GM19043 (cell line): ENCODE data around the gene NUTM2A.
"Not testable (repeated sequence)": the region's sequence is repeated elsewhere in the genome, so short reads cannot be mapped to it uniquely, and the experiment has no call there.

ENCODE experiments used
- ATAC-seq: cut with Tn5 transposase; IDR thresholded peaks from one replicate; pipeline ENCODE4 v1.9.1; 2021; ENCODE audit warnings: low read depth; ENCODE audit not compliant: unreplicated experiment

NUTM2A gene, protein sequence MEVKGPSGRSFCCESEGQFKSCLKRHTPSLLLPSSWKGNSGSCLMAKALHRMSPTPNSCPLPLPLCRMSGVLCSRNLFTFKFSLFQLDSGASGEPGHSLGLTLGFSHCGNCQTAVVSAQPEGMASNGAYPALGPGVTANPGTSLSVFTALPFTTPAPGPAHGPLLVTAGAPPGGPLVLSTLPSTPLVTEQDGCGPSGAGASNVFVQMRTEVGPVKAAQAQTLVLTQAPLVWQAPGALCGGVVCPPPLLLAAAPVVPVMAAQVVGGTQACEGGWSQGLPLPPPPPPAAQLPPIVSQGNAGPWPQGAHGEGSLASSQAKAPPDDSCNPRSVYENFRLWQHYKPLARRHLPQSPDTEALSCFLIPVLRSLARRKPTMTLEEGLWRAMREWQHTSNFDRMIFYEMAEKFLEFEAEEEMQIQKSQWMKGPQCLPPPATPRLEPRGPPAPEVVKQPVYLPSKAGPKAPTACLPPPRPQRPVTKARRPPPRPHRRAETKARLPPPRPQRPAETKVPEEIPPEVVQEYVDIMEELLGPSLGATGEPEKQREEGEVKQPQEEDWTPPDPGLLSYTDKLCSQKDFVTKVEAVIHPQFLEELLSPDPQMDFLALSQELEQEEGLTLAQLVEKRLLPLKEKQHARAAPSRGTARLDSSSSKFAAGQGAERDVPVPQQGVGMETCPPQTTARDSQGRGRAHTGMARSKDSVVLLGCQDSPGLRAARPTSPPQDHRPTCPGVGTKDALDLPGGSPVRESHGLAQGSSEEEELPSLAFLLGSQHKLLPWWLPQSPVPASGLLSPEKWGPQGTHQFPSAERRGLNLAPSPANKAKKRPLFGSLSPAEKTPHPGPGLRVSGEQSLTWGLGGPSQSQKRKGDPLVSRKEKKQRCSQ

DNA sequence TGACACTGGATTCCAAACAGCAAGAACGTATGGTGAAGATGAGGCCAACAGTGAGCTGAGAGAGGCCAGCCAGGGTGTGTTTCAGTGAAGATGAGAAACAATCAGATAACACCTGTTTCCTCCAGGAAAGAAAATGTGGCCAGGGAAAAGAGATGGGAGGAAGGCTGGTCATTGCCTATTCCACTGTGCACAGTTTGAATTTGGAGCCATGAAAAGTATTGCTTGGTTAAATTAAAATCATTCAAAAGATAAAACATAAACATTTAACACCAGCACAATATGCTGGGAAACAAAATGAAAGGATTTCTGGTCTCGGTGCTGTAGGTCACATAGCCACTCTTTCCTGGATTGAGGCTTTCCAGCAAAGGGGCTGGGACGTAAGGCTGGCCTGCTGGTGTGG lies at the start of gene NUTM2A:
TSS of gene NUTM2A (plus strand) at position 301 of the 400 bp plus-strand sequence. CDS start 383 bp downstream, outside the sequence.
- not testable (repeated sequence) for ATAC-seq

DNA sequence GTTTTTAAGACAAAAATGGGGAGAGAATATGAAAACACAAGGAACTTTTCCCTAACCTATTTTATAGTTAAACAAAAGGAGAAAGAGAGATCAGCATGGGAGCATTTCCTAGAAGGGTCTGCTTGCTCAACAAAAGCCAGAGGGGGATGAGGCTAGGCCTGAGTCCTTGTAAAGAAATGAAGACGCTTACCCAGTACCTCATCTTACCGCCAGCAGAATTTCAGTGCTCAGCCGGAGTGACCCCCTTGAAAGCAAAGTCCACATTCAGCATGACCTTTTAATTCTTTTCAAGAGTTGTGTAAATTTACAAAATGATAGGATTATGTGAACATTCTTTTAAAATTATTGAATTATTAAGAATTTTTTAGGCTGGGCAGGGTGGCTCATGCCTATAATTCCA lies 47.7 kb upstream of the NUTM2A start:
- ATAC-seq = not testable (repeated sequence)

DNA sequence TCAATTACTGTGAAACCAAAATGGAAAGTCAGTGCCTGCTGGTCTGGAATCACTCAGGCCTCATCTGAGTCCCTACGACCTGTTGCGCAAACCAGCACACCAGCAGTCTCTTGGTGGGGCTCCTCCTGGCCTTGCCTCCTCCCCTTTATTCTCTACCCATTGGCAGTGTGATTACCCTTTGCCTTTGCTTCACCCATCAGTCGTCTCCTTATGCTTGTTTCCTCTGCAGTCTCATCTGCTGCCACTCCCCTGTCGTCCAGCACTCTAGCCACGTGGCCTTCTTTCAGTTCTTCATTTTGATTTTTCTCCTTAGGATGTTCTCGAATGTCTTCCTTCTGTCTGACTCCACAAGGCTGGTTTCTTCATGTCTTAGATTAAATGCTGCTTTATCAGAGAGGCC lies 40.8 kb upstream of the NUTM2A start:
- ATAC-seq = not testable (repeated sequence)

DNA sequence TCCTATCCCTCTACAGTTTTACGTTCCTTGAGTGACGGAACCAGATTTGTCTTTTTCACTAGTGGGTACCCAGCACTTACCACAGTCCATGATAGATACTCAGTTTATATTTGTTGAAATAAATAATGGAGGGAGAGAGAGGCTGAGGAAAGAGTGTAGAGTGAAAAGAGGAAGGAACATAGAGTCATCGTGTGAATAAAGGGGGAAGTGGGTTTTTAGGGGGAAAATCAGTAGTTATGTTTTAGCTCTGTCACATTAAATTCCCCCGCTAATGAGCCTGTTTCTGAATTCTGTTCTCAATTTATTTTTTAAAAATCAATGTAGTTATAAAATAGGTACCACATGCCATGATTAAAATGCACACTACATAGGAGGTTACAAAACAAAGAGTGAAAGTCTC lies 39.2 kb upstream of the NUTM2A start:
- not testable (repeated sequence) for ATAC-seq

DNA sequence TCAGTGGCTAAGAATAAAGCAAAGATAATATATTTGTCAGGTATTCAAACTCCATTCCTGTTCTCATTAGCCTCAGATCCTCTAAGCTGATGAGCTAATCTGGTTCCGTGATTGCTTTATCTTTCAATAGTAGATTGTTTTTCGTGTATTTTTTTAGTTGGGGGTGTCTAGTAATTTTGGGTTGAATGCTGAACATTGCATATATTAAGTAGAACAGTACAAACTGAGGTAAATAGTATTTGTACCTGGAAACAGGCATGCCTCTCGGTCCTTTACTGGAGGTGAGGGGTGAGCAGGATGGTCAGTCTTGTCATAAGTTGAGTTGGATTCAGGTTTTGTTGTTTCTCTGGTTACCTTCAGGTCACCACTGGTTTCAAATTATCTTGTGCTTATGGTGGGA lies 37.7 kb upstream of the NUTM2A start:
- not testable (repeated sequence) for ATAC-seq

DNA sequence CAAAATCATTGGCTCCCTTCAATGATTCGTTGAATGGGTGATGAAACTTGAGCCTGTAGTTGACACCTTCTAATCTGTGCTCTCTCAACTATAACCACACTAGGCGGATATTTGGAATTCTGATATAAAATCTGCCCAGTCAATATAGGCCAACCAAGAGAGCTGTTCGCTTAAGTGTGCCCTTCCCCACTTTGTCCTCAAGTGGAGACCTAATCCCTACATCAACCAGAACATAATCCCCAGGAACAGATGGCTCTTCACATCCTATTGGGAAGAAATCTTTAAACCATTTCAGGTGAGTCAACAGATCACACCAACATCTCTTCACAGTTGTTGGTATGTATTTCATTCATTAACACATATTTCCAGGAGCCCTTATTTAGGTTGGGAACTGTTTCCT lies 33.4 kb upstream of the NUTM2A start:
- not testable (repeated sequence) for ATAC-seq

DNA sequence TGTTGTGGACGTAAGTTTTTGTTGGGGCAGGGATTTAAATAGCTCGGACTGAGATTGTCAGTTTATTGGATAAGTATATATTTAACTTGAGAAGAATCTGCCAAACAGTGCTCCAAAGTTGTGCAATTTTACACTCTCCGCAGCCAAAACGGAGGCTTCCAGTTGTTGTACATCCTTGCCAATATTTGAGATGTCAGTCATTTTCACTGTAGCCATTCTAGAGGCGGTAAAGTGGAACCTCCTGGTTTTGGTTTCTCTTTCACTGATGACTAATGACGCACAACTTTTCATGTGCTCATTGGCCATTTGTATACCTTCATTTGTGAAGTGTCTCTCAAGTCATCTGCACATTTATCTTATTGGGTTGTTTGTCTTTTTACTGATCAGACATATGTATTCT lies 24.3 kb upstream of the NUTM2A start:
- peak; percentile 67 for ATAC-seq

DNA sequence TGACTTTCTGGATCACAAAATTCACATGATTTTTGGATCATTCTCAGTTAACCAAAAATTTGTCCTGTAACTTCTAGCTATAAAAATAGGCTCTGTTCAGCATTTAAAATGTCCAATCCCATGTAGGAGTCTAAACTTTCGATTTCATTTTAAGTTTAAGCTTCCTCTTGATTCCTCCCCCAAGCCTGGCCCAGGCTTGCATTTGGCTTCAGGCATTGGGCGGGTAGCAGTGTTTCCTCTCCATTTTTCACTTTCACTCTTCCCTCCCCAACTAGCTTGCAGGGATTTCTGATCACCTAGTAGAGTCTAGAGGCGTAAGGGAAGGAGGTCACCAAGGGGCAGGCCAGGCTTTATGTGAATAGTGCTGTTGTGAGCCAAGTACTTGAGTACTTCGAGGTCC lies 20.4 kb upstream of the NUTM2A start:
- ATAC-seq = not testable (repeated sequence)

DNA sequence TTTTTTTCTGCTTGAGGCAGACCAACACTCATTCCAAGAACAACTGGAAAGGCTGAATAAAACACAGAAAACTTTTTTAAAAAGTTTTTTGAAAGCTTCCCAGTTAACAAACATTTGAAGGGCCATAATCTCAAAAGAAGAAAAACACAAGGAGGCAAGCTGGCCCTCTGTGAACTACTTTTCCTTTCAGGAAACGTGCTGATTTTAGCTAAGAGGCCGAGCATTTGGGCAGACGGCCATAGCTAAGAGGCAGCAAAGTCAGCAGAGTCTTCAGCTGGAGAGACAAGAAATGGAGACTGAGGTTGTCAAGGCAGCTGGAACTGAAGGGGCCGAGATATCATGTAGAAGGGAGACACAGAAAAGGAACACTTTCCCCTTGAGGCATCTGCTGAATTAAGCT lies 18.3 kb upstream of the NUTM2A start:
- ATAC-seq = not testable (repeated sequence)

DNA sequence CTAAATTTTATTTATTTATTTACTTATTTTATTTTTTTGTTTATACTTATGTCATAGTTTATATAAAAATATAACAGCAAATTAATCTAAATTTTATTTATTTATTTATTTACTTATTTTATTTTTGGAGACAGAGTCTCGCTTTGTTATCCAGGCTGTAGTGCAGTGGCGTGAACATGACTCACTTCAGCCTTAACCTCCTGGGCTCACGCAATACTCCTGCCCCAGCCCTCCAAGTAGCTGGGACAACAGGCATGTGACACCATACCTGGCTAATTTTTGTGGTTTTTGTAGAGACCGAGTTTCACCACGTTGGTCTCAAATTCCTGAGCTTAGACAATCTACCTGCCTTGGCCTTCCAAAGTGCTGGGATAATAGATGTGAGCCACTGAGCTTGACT lies 14.9 kb upstream of the NUTM2A start:
- ATAC-seq = not testable (repeated sequence)

DNA sequence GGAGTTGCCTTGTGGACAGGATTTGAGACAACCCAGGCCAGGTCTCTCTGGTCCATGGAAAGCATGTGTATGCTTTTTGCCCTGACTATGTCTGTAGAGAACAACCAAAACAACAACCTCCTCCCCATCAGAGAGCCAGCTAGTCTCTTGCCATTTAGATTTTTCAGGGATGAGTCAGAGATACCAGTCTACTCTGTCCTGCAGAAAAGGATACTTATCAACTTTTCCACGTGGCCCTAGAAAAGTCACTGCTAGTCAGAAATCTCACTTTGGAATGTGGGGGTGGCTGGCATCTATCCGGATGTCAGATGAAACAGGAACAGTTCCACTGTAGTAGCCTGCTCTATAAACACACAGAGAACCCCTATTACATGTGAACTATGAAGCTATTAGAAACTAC lies 13.4 kb upstream of the NUTM2A start:
- ATAC-seq = not testable (repeated sequence)

DNA sequence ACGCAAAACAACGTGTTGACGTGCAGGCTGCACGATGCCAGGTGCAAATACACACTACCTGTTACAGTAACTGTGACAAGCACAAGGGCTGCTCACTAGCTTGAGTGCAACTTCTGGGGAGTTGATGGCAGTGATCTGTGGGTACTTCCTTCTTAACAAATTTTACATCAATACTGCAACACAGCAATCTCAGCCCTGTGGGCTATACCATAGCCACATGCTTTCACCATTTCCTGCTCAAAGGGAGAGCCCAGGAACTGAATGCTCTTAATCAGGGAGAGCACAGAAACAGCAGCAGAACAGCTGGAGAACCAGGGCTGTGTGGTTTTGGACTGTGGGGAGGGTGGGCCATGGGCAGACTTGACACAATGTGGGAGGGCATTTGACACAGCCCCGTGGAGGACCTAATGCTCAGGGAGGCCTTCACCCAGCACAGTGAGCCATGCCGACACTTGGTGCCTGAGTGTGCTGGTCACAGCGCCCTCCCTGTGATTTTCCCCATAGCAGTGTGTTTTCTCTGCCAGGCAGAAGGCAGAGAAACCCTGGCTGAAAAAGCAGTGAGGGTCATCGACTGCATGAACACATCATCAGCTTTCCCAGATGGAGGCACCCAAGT lies 12.0 kb upstream of the NUTM2A start:
- not testable (repeated sequence) for ATAC-seq

DNA sequence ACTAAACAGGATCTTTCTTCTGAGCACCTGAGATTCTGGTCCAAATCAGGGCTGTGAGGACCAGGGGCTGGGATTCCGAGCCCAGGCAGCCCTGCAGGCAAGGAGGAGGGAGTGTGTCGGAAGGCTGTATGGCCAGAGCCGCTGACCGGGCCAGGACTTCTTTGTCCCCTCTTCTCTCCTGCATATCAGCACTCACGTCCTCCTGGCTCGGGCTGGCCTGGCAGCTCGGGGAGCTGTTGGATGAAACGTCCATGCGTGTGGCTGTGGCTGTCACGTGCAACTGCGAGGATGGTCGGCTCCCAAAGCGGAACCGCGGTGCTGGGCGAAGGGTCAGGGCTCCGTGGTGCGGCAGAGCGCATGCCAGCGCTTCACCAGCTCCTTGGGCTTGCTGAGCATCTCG lies 11.4 kb upstream of the NUTM2A start:
- not testable (repeated sequence) for ATAC-seq

DNA sequence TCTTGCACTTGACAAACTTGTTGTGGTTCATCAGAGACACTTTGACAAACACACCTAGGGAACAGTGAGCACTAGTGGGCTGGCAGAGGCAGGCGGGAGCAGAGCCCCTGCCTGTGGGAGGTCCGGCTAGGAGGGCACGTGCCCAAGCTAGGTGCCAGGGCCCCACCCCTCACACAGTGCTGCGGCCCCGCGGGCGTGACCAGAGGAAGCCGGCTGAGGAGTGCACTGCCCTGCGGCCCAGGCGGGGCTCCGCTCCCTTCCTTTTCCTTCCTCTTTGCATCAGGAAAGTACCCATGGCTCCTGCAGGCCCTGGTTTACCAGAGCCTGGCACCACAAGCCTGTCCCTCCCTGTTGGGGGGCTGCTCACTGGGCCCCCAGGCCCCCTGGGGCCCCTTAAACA lies 9.1 kb upstream of the NUTM2A start:
- ATAC-seq = not testable (repeated sequence)

DNA sequence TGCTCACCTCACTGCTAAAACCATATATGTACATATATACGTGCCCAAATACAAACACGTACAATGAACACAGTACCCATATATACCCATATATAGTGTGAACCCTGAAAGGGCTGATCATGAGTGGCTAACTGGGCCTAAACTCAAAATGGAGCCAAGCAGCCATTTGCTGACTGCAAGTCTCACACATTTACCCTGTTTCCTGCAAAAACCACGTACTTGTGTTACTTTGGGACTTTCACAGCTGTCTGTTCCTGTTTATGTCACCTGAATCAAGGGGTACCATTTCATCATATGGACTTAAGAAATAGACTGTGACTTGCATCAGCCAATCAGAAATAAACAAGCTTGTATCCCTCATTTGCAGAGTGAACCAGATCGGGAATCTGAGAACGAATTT lies 5.9 kb upstream of the NUTM2A start:
- not testable (repeated sequence) for ATAC-seq

DNA sequence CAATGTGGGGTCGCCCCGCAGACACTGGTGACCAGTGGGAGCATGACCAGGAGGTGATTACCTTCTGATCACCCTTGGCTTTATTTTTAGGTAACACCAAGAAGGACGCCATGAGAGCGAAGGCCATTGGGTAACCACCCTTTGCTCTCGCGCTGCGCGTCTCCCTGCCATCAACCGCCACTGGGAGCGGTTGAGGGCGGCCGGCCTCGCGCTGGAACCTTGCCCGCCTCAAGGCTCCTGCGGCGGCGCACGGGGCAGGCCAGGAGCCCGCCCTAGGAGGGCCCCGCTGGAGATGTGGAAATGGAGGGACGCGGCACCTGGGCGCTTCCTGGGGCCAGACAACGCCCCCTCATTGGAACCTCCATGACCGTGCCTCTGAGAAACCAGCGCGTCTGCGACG lies 2.5 kb upstream of the NUTM2A start:
- ATAC-seq = not testable (repeated sequence)

DNA sequence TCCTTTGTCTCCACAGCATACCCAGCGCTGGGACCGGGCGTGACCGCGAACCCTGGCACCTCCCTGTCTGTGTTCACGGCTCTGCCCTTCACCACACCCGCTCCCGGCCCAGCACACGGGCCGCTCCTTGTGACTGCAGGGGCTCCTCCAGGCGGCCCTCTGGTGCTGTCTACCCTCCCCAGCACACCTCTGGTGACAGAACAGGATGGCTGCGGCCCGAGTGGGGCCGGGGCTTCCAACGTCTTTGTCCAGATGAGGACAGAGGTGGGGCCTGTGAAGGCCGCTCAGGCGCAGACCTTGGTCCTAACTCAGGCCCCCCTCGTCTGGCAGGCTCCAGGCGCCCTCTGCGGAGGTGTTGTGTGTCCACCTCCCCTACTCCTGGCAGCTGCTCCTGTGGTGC lies 3.0 kb downstream of the NUTM2A start:
- not testable (repeated sequence) for ATAC-seq

DNA sequence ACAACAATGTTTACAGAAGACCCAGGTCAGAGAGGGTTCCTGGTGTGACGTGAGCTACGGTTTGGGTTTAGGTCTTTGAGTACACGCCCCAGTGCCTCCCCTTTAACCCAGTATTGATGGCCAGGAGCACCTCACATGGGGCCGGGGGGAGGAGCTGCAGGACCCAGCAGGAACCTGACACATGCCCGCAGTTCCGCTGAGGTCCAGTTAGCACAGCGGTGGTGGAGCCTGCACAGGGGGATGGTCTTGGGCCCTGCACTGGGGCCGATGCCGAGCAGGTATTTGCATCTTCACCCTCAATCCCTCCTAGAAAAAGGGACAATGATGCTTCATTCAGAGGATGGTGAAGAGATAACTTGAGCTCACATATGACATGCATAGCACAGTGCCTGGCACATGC lies 4.0 kb downstream of the NUTM2A start:
- ATAC-seq = not testable (repeated sequence)

DNA sequence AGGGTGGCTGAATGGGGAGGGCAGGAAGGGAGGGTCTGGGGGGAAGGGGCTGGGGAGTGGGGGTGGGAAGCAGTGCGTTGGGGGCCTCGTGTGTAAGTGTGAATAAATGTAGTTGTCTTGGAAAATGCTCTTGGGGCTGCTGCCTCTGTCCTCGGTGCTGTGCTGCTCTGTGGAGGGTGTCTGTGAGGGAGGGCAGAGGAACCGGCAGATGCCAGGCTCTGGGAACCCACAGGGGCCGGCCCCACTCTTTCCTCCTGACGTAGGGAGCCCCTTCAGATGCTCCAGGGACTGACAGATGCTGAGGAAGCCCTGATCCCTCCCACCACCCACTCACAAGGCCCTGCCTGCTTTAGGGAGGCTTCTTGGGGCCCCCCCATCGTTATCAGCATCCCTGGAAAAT lies 9.6 kb downstream of the NUTM2A start:
- not testable (repeated sequence) for ATAC-seq

DNA sequence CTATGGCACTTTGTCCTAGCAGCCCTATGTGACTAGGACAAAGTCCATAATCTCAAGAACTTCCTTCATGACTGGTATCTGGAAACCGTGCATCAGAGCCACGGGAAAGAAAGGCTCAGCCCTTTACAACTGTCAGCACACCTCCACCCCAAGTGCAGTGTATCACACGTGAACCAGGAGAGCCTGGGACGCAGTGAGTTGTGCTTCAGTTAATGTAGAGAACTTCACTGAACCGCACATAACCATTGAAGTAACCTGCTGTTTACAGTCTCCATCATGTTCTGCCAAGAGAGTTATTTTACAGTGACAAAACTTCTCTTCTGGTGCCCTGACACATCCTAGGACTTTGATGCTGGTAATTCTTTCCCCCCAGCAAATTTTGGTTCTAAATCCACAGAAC lies 12.0 kb downstream of the NUTM2A start:
- ATAC-seq = not testable (repeated sequence)

DNA sequence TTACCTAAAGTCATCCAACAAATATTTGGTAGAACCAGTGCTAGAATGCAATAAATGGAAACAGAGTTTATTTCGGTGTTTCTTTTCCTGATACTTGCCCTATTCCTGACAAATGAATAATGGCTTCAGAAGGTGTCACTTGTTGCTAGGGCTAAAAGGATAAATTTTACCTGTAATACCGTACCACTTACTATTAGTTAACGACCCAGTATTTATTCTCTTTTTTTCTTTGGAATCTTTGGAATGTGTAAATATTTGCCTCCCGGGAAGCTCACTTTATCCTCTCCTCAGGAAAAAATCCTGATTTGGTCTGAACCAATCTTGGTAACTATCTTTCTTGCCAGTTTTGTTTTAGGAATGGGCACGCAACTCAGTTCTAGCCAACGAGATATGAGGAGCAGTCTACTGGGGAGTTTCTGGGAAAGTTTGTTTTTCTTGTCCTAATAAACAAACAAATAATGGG lies 14.1 kb downstream of the NUTM2A start:
- not testable (repeated sequence) for ATAC-seq
